Measurements from ENCODE around the gene C17orf113.

The C17orf113 gene

GRCh38 chr17:42050393-42051012 is at the start of gene C17orf113:
Gene C17orf113, minus strand, starts transcription at chr17:42050601. Its CDS starts 7,225 bp downstream, at chr17:42043376.
- in situ Hi-C loops (cut with HindIII; ENCODE audit: low pct_ligation_motif_present, low pct_unique_long_range_greater_than_20kb, low sequenced_read_pairs) = no loop called here

GRCh38 chr17:42098730-42099399 is 48.5 kb upstream of the C17orf113 start:
- in situ Hi-C loops (cut with HindIII; ENCODE audit: low pct_ligation_motif_present, low pct_unique_long_range_greater_than_20kb, low sequenced_read_pairs) = no loop called here
- no peak for DNase-seq

More at GRCh38 chr17:42050393-42051012, at the start of gene C17orf113:
- DNase-seq = peak; percentile 50

- no peak for DNase-seq
- in situ Hi-C loops (cut with HindIII; ENCODE audit: low pct_ligation_motif_present, low pct_unique_long_range_greater_than_20kb, low sequenced_read_pairs) = no loop called here
These were observed 47.6 kb upstream of the C17orf113 start, which contains the start of gene ZNF385C for GRCh38 chr17:42097691-42098631. Gene ZNF385C, minus strand, starts transcription at chr17:42098473. Its CDS starts 35,417 bp downstream, at chr17:42063056.

- in situ Hi-C loops (cut with HindIII; ENCODE audit: low pct_ligation_motif_present, low pct_unique_long_range_greater_than_20kb, low sequenced_read_pairs) = no loop called here
- no peak for DNase-seq
These were observed 46.1 kb upstream of the C17orf113 start for GRCh38 chr17:42096360-42097111.

- no peak for DNase-seq
- in situ Hi-C loops (cut with HindIII; ENCODE audit: low pct_ligation_motif_present, low pct_unique_long_range_greater_than_20kb, low sequenced_read_pairs) = no loop called here
These were observed 44.1 kb upstream of the C17orf113 start for GRCh38 chr17:42094375-42095069.

- no peak for DNase-seq
- in situ Hi-C loops (cut with HindIII; ENCODE audit: low pct_ligation_motif_present, low pct_unique_long_range_greater_than_20kb, low sequenced_read_pairs) = no loop called here
These were observed 42.5 kb upstream of the C17orf113 start for GRCh38 chr17:42092939-42093338.

GRCh38 chr17:42090964-42091790 is 40.8 kb upstream of the C17orf113 start:
- DNase-seq = no peak
- in situ Hi-C loops (cut with HindIII; ENCODE audit: low pct_ligation_motif_present, low pct_unique_long_range_greater_than_20kb, low sequenced_read_pairs) = no loop called here

GRCh38 chr17:42088736-42089135 is 38.3 kb upstream of the C17orf113 start:
- in situ Hi-C loops (cut with HindIII; ENCODE audit: low pct_ligation_motif_present, low pct_unique_long_range_greater_than_20kb, low sequenced_read_pairs) = no loop called here
- no peak for DNase-seq

GRCh38 chr17:42087736-42088705 is 37.6 kb upstream of the C17orf113 start:
- in situ Hi-C loops (cut with HindIII; ENCODE audit: low pct_ligation_motif_present, low pct_unique_long_range_greater_than_20kb, low sequenced_read_pairs) = no loop called here
- no peak for DNase-seq

GRCh38 chr17:42087042-42087701 is 36.8 kb upstream of the C17orf113 start:
- DNase-seq = no peak
- in situ Hi-C loops (cut with HindIII; ENCODE audit: low pct_ligation_motif_present, low pct_unique_long_range_greater_than_20kb, low sequenced_read_pairs) = no loop called here

- in situ Hi-C loops (cut with HindIII; ENCODE audit: low pct_ligation_motif_present, low pct_unique_long_range_greater_than_20kb, low sequenced_read_pairs) = no loop called here
- no peak for DNase-seq
These were observed 31.2 kb upstream of the C17orf113 start for GRCh38 chr17:42081516-42082129.

GRCh38 chr17:42079541-42079940 is 29.1 kb upstream of the C17orf113 start:
- no peak for DNase-seq
- in situ Hi-C loops (cut with HindIII; ENCODE audit: low pct_ligation_motif_present, low pct_unique_long_range_greater_than_20kb, low sequenced_read_pairs) = no loop called here

- in situ Hi-C loops (cut with HindIII; ENCODE audit: low pct_ligation_motif_present, low pct_unique_long_range_greater_than_20kb, low sequenced_read_pairs) = no loop called here
- DNase-seq = no peak
These were observed 28.1 kb upstream of the C17orf113 start for GRCh38 chr17:42078396-42079043.

GRCh38 chr17:42077755-42078154 is 27.4 kb upstream of the C17orf113 start:
- DNase-seq = no peak
- in situ Hi-C loops (cut with HindIII; ENCODE audit: low pct_ligation_motif_present, low pct_unique_long_range_greater_than_20kb, low sequenced_read_pairs) = no loop called here

All from ACHN (cell line).